OCI-LY1 (cell line): ENCODE results near the gene MEOX2.

Experiments
- H2AFZ ChIP-seq: fragments of 200-600 bp; sonication (generic), shearing (Covaris generic); 2 replicates; pipeline ENCODE4 v1.6.0; 2014; ENCODE audit warnings: antibody characterized with exemption, mild to moderate bottlenecking, low read length
- H3F3A ChIP-seq: fragments of 200-600 bp; sonication (generic), shearing (Covaris generic); 2 replicates; pipeline ENCODE4 v1.6.0; 2014; ENCODE audit warnings: mild to moderate bottlenecking, antibody characterized with exemption, low read length, moderate library complexity; ENCODE audit not compliant: insufficient read depth
- H3K27ac ChIP-seq: fragments of 200-600 bp; sonication (generic); 2 replicates; pipeline ENCODE4 v1.5.1; 2014; ENCODE audit warnings: low read length, mixed run types, mild to moderate bottlenecking, low read depth; ENCODE audit not compliant: poor library complexity, severe bottlenecking
- H3K27me3 ChIP-seq: fragments of 200-600 bp; sonication (generic); 2 replicates; pipeline ENCODE4 v1.6.0; 2014; ENCODE audit warnings: antibody characterized with exemption, mild to moderate bottlenecking, low read length, moderate library complexity; ENCODE audit not compliant: insufficient read depth
- H3K36me3 ChIP-seq: fragments of 200-600 bp; sonication (generic); 2 replicates; pipeline ENCODE4 v1.6.1; 2014; ENCODE audit warnings: mild to moderate bottlenecking, antibody characterized with exemption, low read length, moderate library complexity, mixed read lengths; ENCODE audit not compliant: insufficient read depth
- H3K4me1 ChIP-seq: fragments of 200-600 bp; sonication (generic); 2 replicates; pipeline ENCODE4 v1.5.1; 2014; ENCODE audit warnings: mild to moderate bottlenecking, low read length, moderate library complexity; ENCODE audit not compliant: insufficient read depth, severe bottlenecking
- H3K4me2 ChIP-seq: fragments of 200-600 bp; sonication (generic), shearing (Covaris generic); 2 replicates; pipeline ENCODE4 v1.6.1; 2014; ENCODE audit warnings: low read length
- H3K4me3 ChIP-seq: fragments of 200-600 bp; sonication (generic); 2 replicates; pipeline ENCODE4 v1.5.1; 2014; ENCODE audit warnings: low read length, low read depth, mild to moderate bottlenecking, mixed read lengths; ENCODE audit not compliant: poor library complexity, severe bottlenecking
- H3K79me2 ChIP-seq: fragments of 200-600 bp; shearing (Covaris generic); 2 replicates; pipeline ENCODE4 v1.6.1; 2016; ENCODE audit warnings: mixed run types, low read length, mixed read lengths; ENCODE audit not compliant: insufficient read depth
- H3K9ac ChIP-seq: fragments of 200-600 bp; sonication (generic), shearing (Covaris generic); 2 replicates; pipeline ENCODE4 v1.6.1; 2014; ENCODE audit warnings: mild to moderate bottlenecking, low read length, mixed read lengths
- H3K9me2 ChIP-seq: fragments of 200-600 bp; sonication (generic), shearing (Covaris generic); 2 replicates; pipeline ENCODE4 v1.6.1; 2014; ENCODE audit warnings: low read depth, mild to moderate bottlenecking, low read length, mixed read lengths
- H3K9me3 ChIP-seq: fragments of 200-600 bp; shearing (Covaris generic); 2 replicates; pipeline ENCODE4 v1.6.1; 2014; ENCODE audit warnings: low read length, mixed read lengths
- H4K20me1 ChIP-seq: fragments of 200-600 bp; sonication (generic), shearing (Covaris generic); 2 replicates; pipeline ENCODE4 v1.6.0; 2016; ENCODE audit warnings: mild to moderate bottlenecking, low read length; ENCODE audit not compliant: insufficient read depth
- CTCF ChIP-seq: fragments of 200-600 bp; sonication (generic), shearing (Covaris generic); IDR thresholded peaks from 2 replicates; pipeline ENCODE4 v1.5.1; 2017; ENCODE audit warnings: mild to moderate bottlenecking, antibody characterized with exemption, low read length, moderate library complexity, mixed read lengths
- EZH2 ChIP-seq: fragments of 200-600 bp; sonication (generic), shearing (Covaris generic); IDR thresholded peaks from 2 replicates; pipeline ENCODE4 v1.8.0; 2017; ENCODE audit warnings: borderline replicate concordance, mixed run types, mild to moderate bottlenecking, antibody characterized with exemption, low read length, moderate library complexity, mixed read lengths

MEOX2 gene

GRCh38 chr7:15687546-15688278 lies 1.2 kb upstream of the MEOX2 start:
- Histone ChIP-seq H2AFZ (no peak overlapping the region), H3K9ac (no peak overlapping the region), H4K20me1 (no peaks in the 10 kb centered on the region), H3K9me2 (no peaks in the 10 kb centered on the region), H3K4me3 (no peak overlapping the region), H3K4me2 (no peak overlapping the region), H3K27ac (no peak overlapping the region), H3K9me3 (no peaks in the 10 kb centered on the region), H3F3A (no peaks in the 10 kb centered on the region), H3K4me1 (no peaks in the 10 kb centered on the region), H3K79me2 (no peaks in the 10 kb centered on the region), H3K36me3 (no peaks in the 10 kb centered on the region), H3K27me3 (no peaks in the 10 kb centered on the region)
- TF ChIP-seq CTCF (no peak), EZH2 (no peak)

GRCh38 chr7:15686957-15687545 lies 568 bp upstream of the MEOX2 start:
- Histone ChIP-seq H3K4me3 (no peak overlapping the region), H3K9ac (no peak overlapping the region), H2AFZ (no peak overlapping the region), H3K9me3 (no peaks in the 10 kb centered on the region), H3K36me3 (no peaks in the 10 kb centered on the region), H4K20me1 (no peaks in the 10 kb centered on the region), H3K27me3 (no peaks in the 10 kb centered on the region), H3K9me2 (no peaks in the 10 kb centered on the region), H3K79me2 (no peaks in the 10 kb centered on the region), H3K27ac (no peak overlapping the region), H3K4me1 (no peaks in the 10 kb centered on the region), H3F3A (no peaks in the 10 kb centered on the region), H3K4me2 (no peak overlapping the region)
- TF ChIP-seq EZH2 (no peak), CTCF (no peak)

GRCh38 chr7:15685358-15686294 lies 857 bp downstream of the MEOX2 start:
- Histone ChIP-seq H4K20me1 (no peaks in the 10 kb centered on the region), H3K9ac (no peak overlapping the region), H3K4me2 (no peak overlapping the region), H3K36me3 (no peaks in the 10 kb centered on the region), H3K27ac (no peak overlapping the region), H3K4me3 (no peak overlapping the region), H3K79me2 (no peaks in the 10 kb centered on the region), H3K4me1 (no peaks in the 10 kb centered on the region), H2AFZ (no peak overlapping the region), H3K9me2 (no peaks in the 10 kb centered on the region), H3K9me3 (no peaks in the 10 kb centered on the region), H3K27me3 (no peaks in the 10 kb centered on the region), H3F3A (no peaks in the 10 kb centered on the region)
- TF ChIP-seq EZH2, result no peak
- TF ChIP-seq CTCF, result no peak
